ENCODE measurements around the gene TRIO. TPM values are rescaled to one million over a fixed set of nuclear protein-coding genes. Genes with fewer than 3 reads are reported as not detected.

Gene TRIO
- total and polyA plus RNA-seq, 2 of the 8 experiments (the other 6 are each of a cell fraction or from before 2014, with no cell fraction given), result 35.1 to 69.1 TPM

GRCh38 chr5:14188778-14189177, 45.6 kb downstream of the TRIO start:
- Histone ChIP-seq H2BK12ac (ENCODE audit: low read depth, low read length) (no peak overlapping the region), H3K23me2 (ENCODE audit: low read depth, low read length) (no peaks in the 10 kb centered on the region), H2AK5ac (ENCODE audit: low read depth, low read length) (no peak overlapping the region), H3K4me3 (ENCODE audit: extremely low read depth in 1 of 4, insufficient read depth in 2 of 4, low read depth in 3 of 4, low read length in 4 of 4) (no peak overlapping the region), H4K20me1 (replicated peaks in 1 of 2; ENCODE audit: control insufficient read depth in 1 of 2, insufficient read depth in 2 of 2, low read length in 2 of 2) (peaks cover 9 to 22% of the 10 kb centered on the region in 2 experiments), H4K8ac (ENCODE audit: extremely low read depth, insufficient read depth, low read length) (no peak overlapping the region), H3K36me3 (ENCODE audit: control insufficient read depth in 2 of 4, insufficient read depth in 4 of 4, low read length in 3 of 4) (no peaks in the 10 kb centered on the region), H3K9ac (replicated peaks in 1 of 4; ENCODE audit: extremely low read depth in 1 of 4, low read depth in 3 of 4, low read length in 3 of 4) (no peak overlapping the region), H2BK20ac (ENCODE audit: low read length) (no peak overlapping the region), H3K79me1 (ENCODE audit: low read depth, low read length) (peaks cover 4% of the 10 kb centered on the region), H2AFZ (ENCODE audit: low read length) (no peak overlapping the region), H3K4me1 (replicated peaks in 1 of 4; ENCODE audit: control insufficient read depth in 3 of 4, insufficient read depth in 4 of 4, low read length in 3 of 4) (peaks cover 0 to 8% (median 4%) of the 10 kb centered on the region in 4 experiments; a peak in 4 of 7 replicates), H4K91ac (replicated peaks; ENCODE audit: insufficient read length, low read length) (no peak overlapping the region), H2BK15ac (ENCODE audit: low read length) (no peak overlapping the region), H3K4me2 (ENCODE audit: insufficient read depth in 1 of 2, low read depth in 2 of 2, low read length in 2 of 2) (no peak overlapping the region), H3K23ac (ENCODE audit: insufficient read length) (no peak overlapping the region), H3K9me3 (ENCODE audit: insufficient read depth in 2 of 2, low read depth in 1 of 2, low read length in 1 of 2) (no peaks in the 10 kb centered on the region), H2BK5ac (ENCODE audit: low read depth, low read length) (no peak overlapping the region), H3K4ac (replicated peaks; ENCODE audit: insufficient read length, low read depth, low read length) (no peak overlapping the region), H3K27me3 (replicated peaks in 1 of 4; ENCODE audit: control insufficient read depth in 3 of 4, extremely low read depth in 1 of 4, insufficient read depth in 3 of 4, low read length in 3 of 4) (no peaks in the 10 kb centered on the region), H2BK120ac (replicated peaks; ENCODE audit: low read depth, low read length) (no peak overlapping the region), H4K5ac (ENCODE audit: insufficient read length, low read depth, low read length) (no peak overlapping the region), H3K27ac (ENCODE audit: low read depth, low read length) (no peak overlapping the region), H3K56ac (replicated peaks; ENCODE audit: insufficient read length, low read depth, low read length) (no peak overlapping the region), H3K18ac (ENCODE audit: extremely low read depth, low read length) (no peak overlapping the region), H3K79me2 (ENCODE audit: control insufficient read depth in 1 of 2, insufficient read depth in 2 of 2, low read length in 2 of 2) (peaks cover 3 to 98% of the 10 kb centered on the region in 2 experiments; a peak in 3 of 4 replicates), H3K14ac (ENCODE audit: insufficient read length) (no peak overlapping the region)
- TF ChIP-seq BACH1 (IDR thresholded peaks at IDR 0.05; ENCODE audit: low read length) (no peak), YY1 (IDR thresholded peaks at IDR 0.05; ENCODE audit: low read depth, low read length) (no peak), ASH2L (IDR thresholded peaks at IDR 0.05; ENCODE audit: low read length) (no peak), CTCF (IDR thresholded peaks at IDR 0.05; ENCODE audit: control extremely low read depth in 1 of 3, insufficient read depth in 1 of 3, low read depth in 1 of 3, low read length in 3 of 3) (no peak), CBX8 (IDR thresholded peaks at IDR 0.05; ENCODE audit: borderline replicate concordance, low read depth, low read length) (no peak), TAF7 (optimal IDR thresholded peaks at IDR 0.05; ENCODE audit: borderline replicate concordance, low read depth, low read length) (no peak), HDAC6 (IDR thresholded peaks at IDR 0.05; ENCODE audit: low read depth, low read length) (no peak)
- DNase-seq (ENCODE audit: low read depth in 1 of 2, low spot score in 2 of 2), result no peak
- 81% methylated on average over 4 of the region's 4 CpGs; no CpG with 5 or more reads in 1 of the 2 experiments for WGBS, 2 experiments (ENCODE audit: extremely low coverage in 1 of 2, insufficient coverage in 1 of 2, insufficient read length in 1 of 2, insufficient replicate concordance in 2 of 2, low coverage in 1 of 2, low lambda C conversion rate in 2 of 2, missing lambda C conversion rate in 1 of 2)
- no peak for FAIRE-seq
- POLR2A ChIA-PET (ENCODE audit: partially characterized antibody), result no interaction called here
- CTCF ChIA-PET (ENCODE audit: partially characterized antibody), result interaction anchor here (0.6 to 1.4 kb wide), 3 partner anchors 9 to 45 kb away, joined by 3 read pairs; no protein-coding TSS in a partner anchor
